Measurements from ENCODE around the gene HES6. TPM values are rescaled to one million over a fixed set of nuclear protein-coding genes. Genes with fewer than 3 reads are reported as not detected.
A peak's percentile ranks its signal among the peaks of the same experiment; 100 is the strongest.

The HES6 gene
- total and polyA plus RNA-seq, 2 of the 8 experiments (the other 6 are each of a cell fraction or from before 2014, with no cell fraction given) = 32.6 to 36.3 TPM

DNA sequence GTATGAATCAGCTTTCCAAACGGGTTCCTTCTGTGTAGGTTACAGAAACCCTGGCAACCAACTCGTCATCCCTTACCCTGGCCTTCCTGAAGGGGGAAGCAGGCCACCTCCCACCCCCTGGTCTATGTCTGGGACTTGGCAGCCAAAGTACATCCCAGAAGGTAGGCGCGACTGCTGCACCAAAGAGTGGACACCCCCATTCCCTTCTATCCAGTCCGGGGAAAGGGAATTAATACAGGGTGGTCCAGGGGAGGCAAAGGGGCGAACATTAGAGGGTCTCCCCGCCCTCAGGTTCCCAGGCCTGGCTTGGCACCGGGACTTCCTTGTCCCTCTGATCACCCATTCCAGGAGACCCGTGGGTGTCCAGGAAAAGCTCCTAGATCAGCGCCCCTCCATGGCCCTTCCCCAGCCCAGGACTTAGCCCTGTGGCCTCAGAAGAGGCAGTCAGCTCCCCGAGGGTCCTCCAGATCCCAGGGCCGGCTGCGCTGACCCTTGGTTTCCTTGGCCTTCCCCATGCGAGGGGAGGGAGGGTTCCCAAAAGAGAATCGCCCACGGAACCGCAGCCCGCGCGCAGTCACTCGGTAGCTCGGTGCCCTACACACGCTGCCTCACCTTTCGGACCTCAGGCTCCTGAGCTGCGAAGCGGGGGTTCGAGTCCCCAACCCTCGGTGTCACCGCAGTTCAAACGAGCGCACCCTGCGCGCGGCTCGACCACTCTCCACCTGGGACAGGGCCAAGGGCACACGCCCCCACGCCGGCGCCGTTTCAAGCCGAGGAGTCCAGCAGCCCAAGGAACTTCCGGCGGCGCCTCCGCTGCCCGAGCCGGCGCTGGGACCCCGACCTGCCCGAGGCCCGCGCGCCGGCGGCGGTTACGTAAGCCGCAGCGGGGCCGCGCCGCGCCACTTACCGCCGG, 48.2 kb upstream of the HES6 start, which contains the start of gene PER2:
Gene PER2 (minus strand): TSS at position 874 of the 913 bp plus-strand sequence. CDS start 10,674 bp downstream, outside the sequence.
- Histone ChIP-seq H3K27me3 (replicated peaks in 1 of 4; ENCODE audit: control insufficient read depth in 3 of 4, extremely low read depth in 1 of 4, insufficient read depth in 3 of 4, low read length in 3 of 4) (peaks cover 0 to 10% (median 2%) of the 10 kb centered on the region in 4 experiments; a peak in 2 of 7 replicates), H3K18ac (ENCODE audit: extremely low read depth, low read length) (no peak within 1 kb of the TSS), H3K14ac (ENCODE audit: insufficient read length) (no peak within 1 kb of the TSS), H4K91ac (replicated peaks; ENCODE audit: insufficient read length, low read length) (no peak within 1 kb of the TSS), H3K4me2 (ENCODE audit: insufficient read depth in 1 of 2, low read depth in 2 of 2, low read length in 2 of 2) (peak within 1 kb of the TSS; percentile 80 to 100), H3K36me3 (ENCODE audit: control insufficient read depth in 2 of 4, insufficient read depth in 4 of 4, low read length in 3 of 4) (no peaks in the 10 kb centered on the region), H3K27ac (ENCODE audit: low read depth, low read length) (no peak within 1 kb of the TSS; the same call in 1 of the 2 replicates), H3K9me3 (ENCODE audit: insufficient read depth in 2 of 2, low read depth in 1 of 2, low read length in 1 of 2) (no peaks in the 10 kb centered on the region), H4K8ac (ENCODE audit: extremely low read depth, insufficient read depth, low read length) (no peak within 1 kb of the TSS; the same call in 1 of the 2 replicates), H3K79me2 (ENCODE audit: control insufficient read depth in 1 of 2, insufficient read depth in 2 of 2, low read length in 2 of 2) (peaks cover 0 to 4% of the 10 kb centered on the region in 2 experiments; a peak in 1 of 4 replicates), H3K79me1 (ENCODE audit: low read depth, low read length) (no peaks in the 10 kb centered on the region; the same call in none of the 2 replicates), H2BK20ac (ENCODE audit: low read length) (no peak within 1 kb of the TSS), H2BK5ac (ENCODE audit: low read depth, low read length) (0 out of 2 replicates have a peak within 1 kb of the TSS, but pooled peaks have one; percentile 18), H2BK12ac (ENCODE audit: low read depth, low read length) (no peak within 1 kb of the TSS), H3K56ac (replicated peaks; ENCODE audit: insufficient read length, low read depth, low read length) (no peak within 1 kb of the TSS), H2BK120ac (replicated peaks; ENCODE audit: low read depth, low read length) (no peak within 1 kb of the TSS), H4K5ac (ENCODE audit: insufficient read length, low read depth, low read length) (no peak within 1 kb of the TSS), H4K20me1 (replicated peaks in 1 of 2; ENCODE audit: control insufficient read depth in 1 of 2, insufficient read depth in 2 of 2, low read length in 2 of 2) (peaks cover 1 to 5% of the 10 kb centered on the region in 2 experiments), H3K4me3 (ENCODE audit: extremely low read depth in 1 of 4, insufficient read depth in 2 of 4, low read depth in 3 of 4, low read length in 4 of 4) (peak within 1 kb of the TSS; percentile 72 to 84 (median 77)), H3K23ac (ENCODE audit: insufficient read length) (no peak within 1 kb of the TSS), H2AFZ (ENCODE audit: low read length) (peak within 1 kb of the TSS; percentile 93), H2AK5ac (ENCODE audit: low read depth, low read length) (no peak within 1 kb of the TSS), H3K23me2 (ENCODE audit: low read depth, low read length) (peaks cover 12% of the 10 kb centered on the region), H3K9ac (replicated peaks in 1 of 4; ENCODE audit: extremely low read depth in 1 of 4, low read depth in 3 of 4, low read length in 3 of 4) (peak within 1 kb of the TSS; percentile 54 to 86 (median 76)), H3K4ac (replicated peaks; ENCODE audit: insufficient read length, low read depth, low read length) (no peak within 1 kb of the TSS), H2BK15ac (ENCODE audit: low read length) (no peak within 1 kb of the TSS), H3K4me1 (replicated peaks in 1 of 4; ENCODE audit: control insufficient read depth in 3 of 4, insufficient read depth in 4 of 4, low read length in 3 of 4) (peaks cover 7 to 25% (median 18%) of the 10 kb centered on the region in 4 experiments)
- FAIRE-seq (no peak), DNase-seq (ENCODE audit: low read depth in 1 of 2, low spot score in 2 of 2) (no peak)
- POLR2A ChIA-PET (ENCODE audit: partially characterized antibody) = interaction anchor here (0.6 to 2.9 kb wide), 13 partner anchors 8 to 622 kb away, joined by 3 to 15 read pairs (median 4); partner anchors contain the start of genes HES6 and ILKAP
- WGBS, 2 experiments (ENCODE audit: extremely low coverage in 1 of 2, insufficient coverage in 1 of 2, insufficient read length in 1 of 2, insufficient replicate concordance in 2 of 2, low coverage in 1 of 2, low lambda C conversion rate in 2 of 2, missing lambda C conversion rate in 1 of 2) = 12% methylated on average over 55 of the region's 65 CpGs; no CpG with 5 or more reads in 1 of the 2 experiments
- CTCF ChIA-PET (ENCODE audit: partially characterized antibody) = interaction anchor here (0.6 to 18.9 kb wide), 13 partner anchors 8 to 128 kb away, joined by 3 to 298 read pairs (median 4); no protein-coding TSS in a partner anchor
- TF ChIP-seq HDAC6 (IDR thresholded peaks at IDR 0.05; ENCODE audit: low read depth, low read length) = no peak
- TF ChIP-seq JUN (IDR thresholded peaks at IDR 0.05; ENCODE audit: low read depth, low read length) = no peak
- TF ChIP-seq RAD21 (IDR thresholded peaks at IDR 0.05 in 1 of 2, conservative IDR thresholded peaks at IDR 0.05 in 1 of 2; ENCODE audit: low read depth in 2 of 2, low read length in 2 of 2) = 0 out of 4 replicates have a peak, but pooled peaks of 1 of the 2 experiments have one; percentile 11
- no peak for TF ChIP-seq RBBP5 (IDR thresholded peaks at IDR 0.05; ENCODE audit: borderline replicate concordance, low read depth, low read length)
- no peak for TF ChIP-seq TCF12 (IDR thresholded peaks at IDR 0.05; ENCODE audit: low read depth, low read length)
- peak in 1 of 2 experiments; percentile 16; a peak in 1 of 3 replicates for TF ChIP-seq POLR2A (IDR thresholded peaks at IDR 0.05; ENCODE audit: control extremely low read depth in 1 of 2, low read depth in 2 of 2, low read length in 2 of 2)
- TF ChIP-seq NANOG (IDR thresholded peaks at IDR 0.05; ENCODE audit: insufficient read depth, low read depth, low read length, poor library complexity, severe bottlenecking) = no peak
- TF ChIP-seq SP1 (IDR thresholded peaks at IDR 0.05; ENCODE audit: low read depth, low read length) = no peak
- peak; percentile 63; the same call in 1 of the 2 replicates for TF ChIP-seq GABPA (IDR thresholded peaks at IDR 0.05; ENCODE audit: borderline replicate concordance, insufficient read depth, low read length)
